HG02759 (cell line): Measurements from ENCODE around the gene AHDC1.

Experiments
- ATAC-seq: cut with Tn5 transposase; IDR thresholded peaks from one replicate; pipeline ENCODE4 v1.9.1; 2021; ENCODE audit warnings: mild to moderate bottlenecking, moderate library complexity; ENCODE audit not compliant: unreplicated experiment

The AHDC1 gene

GRCh38 chr1:27585684-27586083 lies 18.3 kb downstream of the AHDC1 start:
- no peak for ATAC-seq

- no peak for ATAC-seq
Observed at GRCh38 chr1:27584453-27584852, 19.5 kb downstream of the AHDC1 start.

- no peak for ATAC-seq
Observed at GRCh38 chr1:27583479-27583878, 20.5 kb downstream of the AHDC1 start.

- ATAC-seq, result no peak
Observed at GRCh38 chr1:27581823-27582243, 22.1 kb downstream of the AHDC1 start.

GRCh38 chr1:27577504-27578188 lies 26.3 kb downstream of the AHDC1 start:
- ATAC-seq, result no peak

DNA sequence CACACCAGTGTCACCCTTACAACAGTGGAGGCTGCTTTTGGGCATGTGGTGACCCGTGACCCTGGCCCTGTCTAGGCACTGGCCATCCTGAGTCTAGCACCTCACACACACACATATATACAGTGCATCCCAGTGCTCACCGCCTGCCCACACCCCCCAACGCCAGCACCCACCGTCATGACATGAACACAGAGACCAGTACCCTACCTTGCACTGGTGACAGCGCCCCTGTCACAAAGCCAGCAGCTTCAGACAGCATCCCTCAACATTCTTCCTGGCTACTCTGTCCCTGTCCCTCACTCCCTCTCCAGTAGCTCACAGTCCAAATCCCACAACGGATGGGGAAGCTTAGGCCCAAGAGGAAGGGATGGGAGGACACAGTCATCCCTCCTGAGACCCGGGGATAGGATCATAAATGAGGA lies 27.1 kb downstream of the AHDC1 start:
- no peak for ATAC-seq

DNA sequence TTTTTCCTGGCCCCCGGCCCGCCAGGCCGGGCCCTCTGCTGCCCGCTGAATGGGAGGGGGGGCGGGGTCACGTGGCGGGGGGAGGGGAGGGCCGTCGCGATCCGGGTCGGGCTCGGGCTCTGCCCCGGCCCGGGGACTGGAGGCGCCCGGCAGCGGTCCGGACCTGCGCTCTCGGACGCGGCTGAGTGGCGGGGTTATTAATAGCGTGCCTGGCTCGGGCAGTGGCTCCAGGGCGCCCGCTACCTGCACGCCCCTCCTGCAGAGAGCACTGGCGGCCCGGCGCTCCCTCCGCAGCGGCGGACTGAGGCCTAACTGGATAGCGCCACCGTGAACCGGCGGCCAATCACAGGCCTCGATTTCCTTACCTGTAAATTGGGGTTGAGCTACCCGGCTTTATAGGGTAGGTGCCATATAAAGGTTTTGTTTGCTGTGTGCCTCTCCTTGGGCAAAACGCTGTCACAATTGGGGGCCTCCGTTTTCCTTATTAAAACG lies 28.1 kb downstream of the AHDC1 start:
- ATAC-seq, result no peak

DNA sequence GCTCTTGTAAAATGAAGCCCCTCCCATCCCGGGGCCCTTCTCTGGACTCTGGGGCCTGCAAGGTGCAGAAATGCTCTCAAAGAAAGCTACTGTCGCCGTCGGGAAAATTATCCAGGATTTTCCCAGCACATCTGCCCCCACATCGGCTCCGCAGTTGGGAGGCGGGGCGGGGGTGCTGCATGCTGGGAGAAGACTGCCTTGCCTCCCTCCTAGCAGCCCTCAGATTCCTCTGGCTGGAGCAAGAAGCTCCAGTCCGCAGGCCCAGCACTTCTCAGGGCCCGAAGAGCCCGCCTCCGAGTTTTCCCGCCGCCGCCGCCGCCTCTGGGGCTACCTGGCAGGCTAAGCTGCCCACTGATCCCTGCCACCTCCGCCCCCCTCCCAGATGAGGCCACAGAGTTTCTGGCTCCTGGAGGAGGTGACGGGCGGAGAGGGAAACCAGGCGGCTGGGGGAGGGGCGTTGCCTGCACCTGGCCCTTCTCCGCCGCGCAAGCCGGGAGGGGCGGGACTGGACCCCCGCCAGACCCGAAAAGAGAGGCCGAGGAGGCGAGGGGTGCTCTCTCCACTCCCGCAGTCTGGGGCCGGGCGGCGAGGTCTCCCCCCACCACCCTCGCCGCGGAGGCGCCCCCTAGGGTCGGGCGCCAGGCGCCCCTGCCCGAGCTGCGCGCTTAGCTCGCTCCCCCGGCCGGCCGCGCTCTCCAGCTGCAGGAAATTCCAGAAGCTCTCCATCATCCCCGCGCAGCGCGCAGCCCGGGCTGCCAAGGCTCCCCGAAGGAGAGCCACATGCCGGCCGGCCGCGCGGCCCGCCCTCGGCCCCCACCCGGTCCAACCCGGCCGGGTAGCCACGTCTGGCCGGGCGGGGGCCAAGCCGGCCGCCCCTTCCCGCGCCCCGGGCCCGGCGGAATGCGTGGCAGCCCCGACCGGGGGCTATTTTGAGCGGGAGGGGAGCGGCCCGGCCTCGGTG lies 28.8 kb downstream of the AHDC1 start:
- no peak for ATAC-seq

DNA sequence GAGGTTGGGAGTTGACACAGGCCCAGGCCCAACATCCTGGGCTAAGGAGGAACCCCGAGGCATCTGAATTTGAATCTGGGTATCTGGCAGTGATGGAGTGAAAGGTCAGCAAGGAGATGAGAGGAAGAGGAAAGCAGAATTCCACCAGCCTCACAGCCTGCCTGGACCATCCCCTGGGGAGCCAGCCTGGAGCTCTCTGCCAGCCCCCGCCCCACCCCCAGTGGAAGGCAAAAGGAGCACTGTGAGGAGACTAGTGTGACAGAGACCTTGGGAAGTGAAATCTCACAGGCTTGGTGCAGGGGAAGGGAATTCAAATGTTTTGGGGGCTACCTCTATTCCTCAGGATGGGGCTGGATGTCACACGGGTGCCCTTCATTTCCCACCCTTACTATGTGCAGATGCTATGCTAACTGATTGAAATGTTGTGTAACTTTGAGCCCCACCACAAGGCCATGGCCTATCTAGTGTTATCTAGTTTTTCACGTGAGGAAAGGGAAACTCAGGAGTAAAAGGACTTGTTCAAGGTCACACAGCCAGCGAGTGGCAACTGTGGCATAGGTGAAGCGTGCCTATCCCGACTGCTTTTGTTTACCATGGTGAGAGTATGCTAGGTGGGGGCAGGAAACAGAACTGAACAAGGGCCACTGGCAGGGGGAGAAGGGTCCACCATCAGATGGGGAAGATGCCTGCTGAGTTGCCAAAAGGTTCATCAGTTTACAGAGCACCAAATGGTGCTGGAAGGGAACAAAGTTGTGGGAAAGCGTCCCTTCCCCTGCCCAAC lies 29.8 kb downstream of the AHDC1 start:
- ATAC-seq, result no peak

- ATAC-seq, result no peak
Observed at GRCh38 chr1:27572679-27573426, 31.1 kb downstream of the AHDC1 start.

- no peak for ATAC-seq
Observed at GRCh38 chr1:27572019-27572678, 31.8 kb downstream of the AHDC1 start.

DNA sequence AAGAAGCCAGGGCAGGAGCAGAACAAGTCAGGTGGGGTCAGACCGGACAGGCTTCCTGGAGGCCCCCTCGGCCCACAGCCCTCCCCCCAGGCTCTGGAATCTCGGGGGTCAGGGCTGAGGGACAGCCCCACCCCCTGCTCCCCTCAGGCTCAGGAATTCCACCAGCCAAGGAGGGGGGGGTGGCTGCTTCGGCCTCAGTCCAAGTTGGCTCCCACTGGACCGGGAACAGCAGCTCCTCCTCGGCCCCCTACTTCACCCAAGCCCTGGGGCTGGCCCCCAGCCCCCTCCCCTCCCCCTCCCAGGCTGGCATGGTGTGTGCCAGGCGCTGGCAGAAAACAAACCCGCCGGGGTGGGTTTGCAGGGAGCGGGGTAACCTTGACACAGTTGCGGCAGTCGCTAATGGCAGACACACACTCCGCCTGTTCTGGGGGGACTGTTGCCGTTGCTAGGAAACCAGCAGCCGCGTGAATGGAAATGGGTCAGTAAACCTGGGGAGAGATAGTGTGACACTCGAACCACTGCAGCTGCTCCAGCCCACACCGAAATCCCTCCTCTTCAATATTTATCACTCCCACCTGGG lies 32.4 kb downstream of the AHDC1 start:
- ATAC-seq, result no peak

- ATAC-seq, result no peak
Observed at GRCh38 chr1:27570784-27571183, 33.2 kb downstream of the AHDC1 start.

DNA sequence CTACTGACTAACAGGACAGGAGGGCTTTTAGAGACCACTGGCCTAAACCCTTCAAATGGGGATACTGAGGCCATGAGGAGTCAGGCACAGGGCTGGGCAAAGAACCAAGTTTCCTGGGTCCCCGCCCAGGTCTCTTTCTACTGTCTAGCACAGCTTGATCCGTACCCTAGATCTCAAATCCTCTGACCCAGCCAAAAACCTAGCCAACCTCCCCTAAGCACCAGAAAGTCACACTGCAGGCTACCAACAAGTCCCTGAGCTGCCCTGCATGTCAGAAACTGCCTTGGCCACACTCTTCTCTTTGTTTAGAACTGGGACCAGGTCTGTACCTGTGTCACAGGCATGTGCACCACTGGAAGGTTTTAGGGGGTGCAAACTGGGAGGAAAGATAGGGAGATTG lies 33.6 kb downstream of the AHDC1 start:
- ATAC-seq, result no peak

DNA sequence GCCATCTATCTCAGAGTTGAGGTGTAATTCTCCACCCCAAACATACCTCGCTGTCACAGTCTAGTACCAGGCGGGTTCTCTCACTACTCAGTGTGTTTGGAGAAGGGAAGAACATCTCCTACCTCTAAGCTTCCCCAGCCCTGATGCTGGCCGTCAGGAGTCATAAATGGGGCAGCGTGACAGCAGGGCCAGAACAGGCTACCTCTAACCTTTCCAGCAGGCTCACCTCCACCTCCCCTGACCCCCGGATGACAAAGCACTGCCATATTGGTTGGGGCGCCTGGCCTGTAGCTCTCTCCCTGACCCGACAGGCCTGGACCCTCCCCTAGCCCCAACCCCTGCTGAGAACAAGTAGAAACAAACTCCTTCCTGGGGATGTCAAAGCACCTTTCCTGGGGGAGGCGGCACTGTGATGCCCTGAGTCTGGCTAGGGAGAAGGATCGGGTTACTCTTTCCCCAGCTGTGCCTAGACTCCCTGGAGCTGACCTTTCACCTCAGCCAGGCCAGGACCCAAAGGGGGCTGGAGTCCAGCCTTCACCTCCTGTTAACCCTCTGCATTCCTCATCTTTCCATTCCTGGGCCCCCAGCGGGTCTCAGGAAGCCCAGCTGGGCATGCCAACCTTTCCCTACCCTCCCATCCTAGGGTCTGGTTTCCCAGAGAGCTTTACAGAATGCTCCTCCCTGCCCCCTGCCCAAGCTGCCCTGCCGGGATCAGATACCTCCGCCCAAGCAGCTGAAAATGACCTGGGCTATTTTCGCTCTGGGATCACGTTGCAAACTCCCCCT lies 34.2 kb downstream of the AHDC1 start:
- no peak for ATAC-seq

DNA sequence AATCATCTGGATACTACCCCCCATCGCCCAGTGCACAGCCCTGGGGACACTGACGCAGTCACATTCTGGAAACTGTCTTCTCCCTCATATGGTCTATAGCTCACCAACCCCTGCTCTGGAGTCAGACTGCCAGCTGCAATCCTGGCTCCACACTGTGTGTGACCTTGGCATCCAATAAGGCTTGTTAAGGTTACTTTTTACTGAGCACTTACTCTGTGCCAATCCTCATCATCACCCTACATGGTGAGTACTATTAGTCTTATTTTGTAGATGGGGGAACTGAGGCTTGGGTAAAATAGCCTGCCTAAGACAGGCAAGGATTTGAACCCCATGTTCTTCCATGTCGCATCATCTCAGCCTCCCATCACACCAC lies 34.9 kb downstream of the AHDC1 start:
- ATAC-seq, result no peak

GRCh38 chr1:27568300-27569087 lies 35.5 kb downstream of the AHDC1 start:
- ATAC-seq, result peak; percentile 93

GRCh38 chr1:27567971-27568299 lies 36.0 kb downstream of the AHDC1 start:
- ATAC-seq, result no peak
